ENCODE measurements around the gene PLCD3.

Gene PLCD3, protein sequence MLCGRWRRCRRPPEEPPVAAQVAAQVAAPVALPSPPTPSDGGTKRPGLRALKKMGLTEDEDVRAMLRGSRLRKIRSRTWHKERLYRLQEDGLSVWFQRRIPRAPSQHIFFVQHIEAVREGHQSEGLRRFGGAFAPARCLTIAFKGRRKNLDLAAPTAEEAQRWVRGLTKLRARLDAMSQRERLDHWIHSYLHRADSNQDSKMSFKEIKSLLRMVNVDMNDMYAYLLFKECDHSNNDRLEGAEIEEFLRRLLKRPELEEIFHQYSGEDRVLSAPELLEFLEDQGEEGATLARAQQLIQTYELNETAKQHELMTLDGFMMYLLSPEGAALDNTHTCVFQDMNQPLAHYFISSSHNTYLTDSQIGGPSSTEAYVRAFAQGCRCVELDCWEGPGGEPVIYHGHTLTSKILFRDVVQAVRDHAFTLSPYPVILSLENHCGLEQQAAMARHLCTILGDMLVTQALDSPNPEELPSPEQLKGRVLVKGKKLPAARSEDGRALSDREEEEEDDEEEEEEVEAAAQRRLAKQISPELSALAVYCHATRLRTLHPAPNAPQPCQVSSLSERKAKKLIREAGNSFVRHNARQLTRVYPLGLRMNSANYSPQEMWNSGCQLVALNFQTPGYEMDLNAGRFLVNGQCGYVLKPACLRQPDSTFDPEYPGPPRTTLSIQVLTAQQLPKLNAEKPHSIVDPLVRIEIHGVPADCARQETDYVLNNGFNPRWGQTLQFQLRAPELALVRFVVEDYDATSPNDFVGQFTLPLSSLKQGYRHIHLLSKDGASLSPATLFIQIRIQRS

DNA sequence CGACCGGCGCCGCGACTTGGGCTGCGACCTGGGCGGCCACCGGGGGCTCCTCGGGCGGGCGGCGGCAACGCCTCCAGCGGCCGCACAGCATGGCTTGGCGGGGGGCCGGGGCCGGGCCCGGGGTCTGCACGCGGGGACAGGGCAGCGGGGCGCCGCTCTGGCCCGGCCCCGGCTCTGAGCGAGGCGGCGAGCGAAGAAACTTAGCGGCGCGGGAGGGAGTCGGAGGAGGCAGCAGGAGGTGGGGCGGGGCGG is at the start of gene PLCD3:
PLCD3 (minus strand) TSS at position 196 of the 252 bp plus-strand sequence; CDS start at position 91, 105 bp downstream.
- no peak for DNase-seq

DNA sequence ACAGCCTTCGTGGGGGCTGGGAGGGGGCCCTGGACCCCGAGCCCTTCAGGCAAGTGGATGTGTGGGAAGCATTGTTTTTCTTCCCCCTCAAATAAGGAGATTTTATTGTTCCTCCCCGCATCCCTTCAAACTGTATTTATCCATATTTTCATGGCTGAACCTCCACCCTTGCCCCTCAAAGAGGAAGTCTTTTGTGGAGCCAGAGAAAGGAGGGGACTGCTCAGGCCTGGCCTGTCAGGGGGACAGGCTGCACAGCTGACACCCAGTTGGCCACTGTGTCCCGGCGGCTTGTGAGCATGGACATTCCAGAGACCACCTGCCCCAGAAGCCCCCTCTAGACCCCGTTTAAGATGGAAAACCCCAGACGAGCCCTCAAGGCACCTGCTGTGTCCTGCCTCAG is 45.2 kb upstream of the PLCD3 start:
- no peak for DNase-seq

DNA sequence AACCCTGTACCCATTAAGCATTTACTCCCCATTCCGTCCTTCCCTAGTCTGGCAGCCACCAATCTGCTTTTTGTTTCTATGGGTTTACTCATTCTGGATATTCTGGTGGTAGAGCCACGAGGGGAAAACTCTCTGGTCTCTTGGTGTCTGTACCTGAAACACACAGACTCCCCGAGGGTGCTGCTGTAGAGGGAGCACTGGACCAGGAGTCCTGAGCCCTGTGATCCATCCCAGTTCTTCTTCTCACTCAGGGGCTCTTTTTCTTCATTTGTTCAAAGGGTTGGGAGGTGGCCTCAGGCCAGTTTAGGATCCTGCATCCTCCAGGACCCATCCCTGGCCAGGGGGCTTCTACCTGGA is 43.4 kb upstream of the PLCD3 start:
- no peak for DNase-seq

DNA sequence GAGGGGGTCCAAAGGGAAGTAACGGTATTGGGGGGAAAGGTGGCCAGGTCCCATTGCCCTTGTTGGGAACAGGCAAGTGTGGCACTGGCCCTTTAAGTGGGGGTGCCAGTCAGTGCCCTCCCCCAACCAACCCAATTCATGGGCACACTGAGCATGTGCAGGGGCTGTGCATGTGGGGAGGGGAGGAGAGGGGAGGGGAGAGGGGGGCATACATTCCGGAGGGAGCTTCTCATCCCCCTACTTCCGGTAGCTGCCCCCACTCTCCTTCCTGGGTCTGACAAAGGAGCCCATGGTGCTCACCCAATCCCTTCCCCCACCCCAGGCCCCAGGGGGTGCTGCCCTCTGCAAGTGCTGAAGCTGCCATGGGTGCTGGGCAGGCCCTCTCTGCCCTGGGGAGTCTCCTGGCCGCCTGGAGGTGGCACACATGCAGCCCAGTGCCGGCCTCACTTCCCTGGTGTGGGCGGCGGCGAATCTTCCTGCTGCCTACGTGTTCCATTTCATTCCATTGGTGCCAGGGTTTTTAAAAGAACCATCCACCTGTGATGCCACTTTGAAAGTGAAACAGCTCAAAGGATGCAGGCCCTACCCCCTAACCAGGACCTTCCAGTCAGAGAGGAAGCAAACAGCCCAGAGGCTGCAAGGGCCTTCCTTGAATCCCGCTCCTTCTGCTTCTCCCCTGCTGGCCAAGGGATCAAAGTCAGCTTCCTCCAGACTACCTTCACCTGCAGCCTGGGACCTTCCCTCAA is 40.4 kb upstream of the PLCD3 start:
- DNase-seq, result no peak

DNA sequence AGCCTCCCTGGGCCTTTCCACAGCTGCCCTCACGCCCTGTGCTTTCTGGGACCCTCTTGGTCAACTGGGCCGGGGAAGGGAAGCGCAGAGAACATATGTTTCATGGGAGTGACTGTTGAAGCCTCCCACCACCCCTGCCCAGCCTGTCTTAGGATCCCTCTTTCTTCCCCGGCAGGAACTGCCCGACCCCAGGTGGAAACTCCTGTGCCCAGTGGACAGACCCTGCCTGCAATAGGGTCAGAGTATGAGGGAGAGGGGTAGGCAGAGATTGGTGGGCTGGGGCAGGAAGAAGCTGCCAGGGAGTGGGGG is 39.9 kb upstream of the PLCD3 start:
- no peak for DNase-seq

DNA sequence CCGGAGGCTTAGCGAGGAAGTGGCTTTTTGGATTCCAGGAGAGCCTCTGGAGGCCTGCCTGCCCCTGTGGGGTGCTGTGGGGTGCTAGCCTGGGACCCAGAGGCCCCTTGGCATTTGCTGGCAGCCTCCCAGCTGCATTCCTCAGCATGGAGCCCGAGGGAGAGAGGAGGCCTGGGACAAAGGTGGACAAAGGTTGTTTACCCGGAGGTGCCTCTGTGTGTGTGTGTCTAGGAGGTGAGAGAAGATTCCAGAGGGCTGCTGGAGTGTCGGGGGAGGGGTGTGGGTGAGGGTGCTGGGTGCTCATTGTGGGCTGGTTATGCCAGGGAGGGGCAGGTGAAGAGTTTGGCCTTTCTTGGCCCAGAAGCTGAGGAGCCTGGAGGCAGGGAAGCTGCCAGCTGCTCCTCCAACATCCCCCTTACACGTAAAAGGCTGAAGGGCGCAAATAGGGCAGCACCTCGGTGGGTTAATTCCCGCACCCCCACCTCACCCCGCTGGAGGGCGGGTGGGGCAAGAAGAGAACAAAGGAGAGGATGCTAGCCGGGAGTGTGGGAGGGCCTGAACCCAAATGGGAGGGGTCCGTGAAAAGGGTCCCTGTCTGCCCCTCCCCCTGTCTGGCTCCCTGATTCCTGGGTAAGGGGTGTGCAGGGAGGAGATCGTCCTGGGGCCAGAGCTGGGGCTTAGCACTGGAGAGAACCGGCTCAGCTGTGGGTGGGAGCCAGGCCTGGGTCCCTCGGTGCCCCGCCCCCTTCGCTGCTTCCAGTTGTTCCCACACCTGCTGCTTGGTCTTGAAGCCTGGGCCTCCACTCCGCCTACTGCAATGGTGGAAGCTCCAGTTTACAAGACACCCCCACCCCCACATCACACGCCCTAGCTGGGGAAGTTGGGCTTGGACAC is 39.3 kb upstream of the PLCD3 start:
- DNase-seq, result no peak

DNA sequence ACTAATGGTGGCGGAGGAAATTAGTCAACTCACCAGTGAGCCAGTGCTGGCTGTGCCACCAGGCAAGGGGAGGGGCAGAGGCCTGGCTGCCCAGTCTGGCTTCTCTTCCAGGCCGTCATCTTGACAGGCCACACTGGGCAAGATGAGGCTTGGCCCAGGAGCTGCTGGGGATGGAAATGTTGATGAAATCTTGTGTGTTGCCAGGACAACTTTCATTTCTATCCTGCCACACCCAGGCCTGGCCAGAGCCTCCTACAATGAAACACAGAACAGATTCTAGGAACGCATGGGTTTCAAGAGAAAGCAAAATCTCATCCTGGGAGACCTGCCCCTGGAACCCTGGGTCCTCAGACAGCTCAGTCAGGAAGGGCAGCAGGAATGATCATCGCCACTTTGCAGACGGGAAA is 38.6 kb upstream of the PLCD3 start:
- no peak for DNase-seq

DNA sequence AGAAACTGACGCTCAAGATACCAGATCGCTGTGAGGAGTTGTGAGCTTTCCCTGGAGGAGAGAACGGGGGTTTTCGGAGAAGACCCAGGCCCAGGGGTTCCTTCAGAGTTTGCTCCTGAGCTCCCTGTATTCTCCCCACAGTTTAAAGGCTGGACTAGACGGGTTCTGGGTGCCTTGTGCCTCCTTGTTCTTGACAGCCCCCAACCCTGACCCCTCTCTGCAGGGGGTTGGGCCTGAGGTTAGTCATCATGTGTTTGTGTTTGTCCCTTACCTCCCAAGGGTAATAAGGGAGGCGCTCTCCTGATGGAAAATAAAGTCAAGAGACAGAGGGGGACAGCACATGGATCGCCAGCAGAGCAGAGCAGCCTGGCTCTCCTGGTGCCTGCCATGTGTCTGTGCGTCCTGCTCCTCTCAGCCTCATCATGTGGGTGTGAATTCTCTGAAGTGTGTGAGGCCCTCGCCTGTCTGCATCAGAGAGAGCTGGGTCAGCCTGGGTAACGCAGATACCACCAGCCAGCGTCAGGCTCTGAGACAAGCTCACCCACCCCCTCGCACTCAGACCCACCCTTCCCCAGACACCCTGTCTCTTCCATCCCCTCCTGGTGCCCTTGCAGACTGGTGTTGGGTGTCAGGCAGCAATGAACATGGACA is 38.1 kb upstream of the PLCD3 start:
- no peak for DNase-seq

DNA sequence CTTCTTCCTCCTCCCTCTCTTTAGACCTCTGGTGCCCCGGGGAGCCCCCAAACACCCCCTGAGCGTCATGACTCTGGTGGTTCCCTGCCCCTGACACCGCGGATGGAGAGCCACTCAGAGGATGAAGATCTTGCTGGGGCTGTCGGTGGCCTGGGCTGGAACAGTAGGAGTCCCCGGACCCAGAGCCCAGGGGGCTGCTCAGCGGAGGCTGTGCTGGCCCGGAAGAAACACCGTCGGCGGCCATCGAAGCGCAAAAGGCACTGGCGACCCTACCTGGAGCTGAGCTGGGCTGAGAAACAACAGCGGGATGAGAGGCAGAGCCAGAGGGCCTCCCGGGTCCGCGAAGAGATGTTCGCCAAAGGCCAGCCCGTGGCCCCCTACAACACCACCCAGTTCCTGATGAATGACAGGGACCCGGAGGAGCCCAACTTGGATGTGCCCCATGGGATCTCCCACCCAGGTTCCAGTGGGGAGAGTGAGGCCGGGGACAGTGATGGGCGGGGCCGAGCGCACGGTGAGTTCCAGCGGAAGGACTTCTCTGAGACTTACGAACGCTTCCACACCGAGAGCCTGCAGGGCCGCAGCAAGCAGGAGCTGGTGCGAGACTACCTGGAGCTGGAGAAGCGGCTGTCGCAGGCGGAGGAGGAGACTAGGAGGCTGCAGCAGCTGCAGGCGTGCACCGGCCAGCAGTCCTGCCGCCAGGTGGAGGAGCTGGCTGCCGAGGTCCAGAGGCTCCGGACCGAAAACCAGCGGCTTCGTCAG is 36.9 kb upstream of the PLCD3 start:
- DNase-seq, result no peak

DNA sequence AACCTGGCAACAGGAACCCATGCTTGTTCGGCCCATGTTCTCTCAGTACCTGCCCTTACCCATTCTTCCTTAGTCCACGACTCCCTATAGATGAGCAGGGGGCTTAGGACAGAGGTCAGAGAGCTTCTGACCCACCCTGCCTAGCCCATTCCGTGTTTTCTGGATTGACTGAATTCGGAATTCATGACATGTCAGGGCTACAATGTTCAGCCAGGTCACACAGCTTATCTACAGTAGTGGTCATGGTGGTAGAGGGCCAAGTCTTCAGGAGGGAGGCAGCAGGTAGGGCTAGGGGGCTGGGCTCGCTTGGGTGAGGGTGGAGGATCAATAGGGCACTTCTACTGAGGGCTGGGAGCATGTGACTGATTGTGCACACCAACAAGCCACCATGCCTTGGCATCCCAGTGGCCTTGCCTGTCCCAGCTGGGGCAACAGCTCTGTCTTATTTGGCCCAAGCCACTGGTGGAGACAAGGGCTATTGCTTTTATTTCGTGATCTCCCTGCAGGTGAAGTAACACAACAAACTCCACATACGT is 32.5 kb upstream of the PLCD3 start:
- DNase-seq, result no peak

DNA sequence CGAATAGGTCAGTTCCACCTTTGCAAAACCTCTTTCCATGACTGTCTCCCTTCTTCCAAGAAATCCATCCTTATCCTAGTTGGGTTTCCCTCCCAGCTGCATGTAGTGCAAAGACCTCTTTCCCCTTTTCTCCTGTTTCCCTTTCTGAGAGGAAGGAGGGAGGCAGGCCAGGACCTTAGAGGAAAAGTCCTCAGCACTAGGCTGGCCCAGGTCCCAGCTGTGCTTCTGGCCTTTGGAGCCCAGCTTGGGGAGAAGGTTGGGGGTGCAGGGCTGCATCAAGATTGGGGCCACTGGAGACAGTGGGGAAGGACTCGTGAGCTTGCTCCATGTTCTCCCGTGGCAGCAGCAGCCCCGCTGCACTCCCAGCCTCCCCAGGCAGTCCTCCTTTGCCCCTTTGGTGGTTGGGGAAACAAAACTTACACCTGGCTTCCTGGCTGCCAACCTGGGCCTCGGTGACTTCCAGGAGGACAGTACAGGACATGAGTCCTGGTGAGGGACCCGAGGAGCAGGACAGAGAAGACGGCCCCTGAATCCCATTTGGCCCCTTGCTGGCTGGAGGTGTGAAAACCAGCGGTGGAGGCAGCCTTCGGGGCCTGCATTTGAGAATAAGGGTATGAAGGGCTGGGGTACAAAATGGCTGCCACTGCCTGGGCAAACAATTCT is 29.8 kb upstream of the PLCD3 start:
- no peak for DNase-seq

DNA sequence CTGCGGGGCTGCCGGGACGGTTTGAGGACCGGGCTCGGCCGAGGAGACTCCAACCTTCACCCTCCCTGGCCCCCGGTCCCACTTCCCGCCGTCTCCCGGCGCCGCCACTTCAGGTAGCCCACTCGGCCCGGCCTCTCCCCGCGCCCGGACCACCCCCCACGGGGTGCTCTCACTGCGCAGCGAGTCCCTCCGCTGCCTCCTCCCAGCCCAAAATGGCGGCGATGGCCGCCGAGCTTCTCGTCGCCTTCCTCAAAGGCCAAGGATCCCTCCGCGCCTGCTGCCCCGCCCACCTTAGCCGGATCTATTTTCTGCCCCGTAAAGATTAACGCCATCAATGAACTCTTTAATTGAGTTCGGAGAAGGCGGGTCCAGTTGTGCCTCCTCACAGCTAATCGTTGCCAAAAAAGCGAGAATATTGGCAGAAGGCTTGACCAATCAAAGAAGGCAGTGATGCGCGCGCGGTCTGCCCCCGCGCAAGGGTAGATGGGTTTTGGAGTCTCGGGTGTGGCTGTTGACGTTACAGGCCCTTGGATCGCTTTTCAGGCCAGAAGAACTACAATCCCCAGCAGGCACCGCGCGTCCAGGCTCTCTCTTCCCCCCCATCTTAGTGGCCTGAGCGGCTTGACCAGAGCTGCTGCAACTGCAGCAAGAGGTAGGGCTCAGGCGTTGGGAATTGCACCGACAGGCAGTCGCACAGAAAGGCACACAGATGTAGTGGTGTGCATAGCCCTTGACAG is 29.1 kb upstream of the PLCD3 start, which contains the start of gene HEXIM2:
HEXIM2 (plus strand) TSS at position 588 of the 737 bp plus-strand sequence. CDS start 919 bp downstream, outside the sequence.
- peak; percentile 95 for DNase-seq

DNA sequence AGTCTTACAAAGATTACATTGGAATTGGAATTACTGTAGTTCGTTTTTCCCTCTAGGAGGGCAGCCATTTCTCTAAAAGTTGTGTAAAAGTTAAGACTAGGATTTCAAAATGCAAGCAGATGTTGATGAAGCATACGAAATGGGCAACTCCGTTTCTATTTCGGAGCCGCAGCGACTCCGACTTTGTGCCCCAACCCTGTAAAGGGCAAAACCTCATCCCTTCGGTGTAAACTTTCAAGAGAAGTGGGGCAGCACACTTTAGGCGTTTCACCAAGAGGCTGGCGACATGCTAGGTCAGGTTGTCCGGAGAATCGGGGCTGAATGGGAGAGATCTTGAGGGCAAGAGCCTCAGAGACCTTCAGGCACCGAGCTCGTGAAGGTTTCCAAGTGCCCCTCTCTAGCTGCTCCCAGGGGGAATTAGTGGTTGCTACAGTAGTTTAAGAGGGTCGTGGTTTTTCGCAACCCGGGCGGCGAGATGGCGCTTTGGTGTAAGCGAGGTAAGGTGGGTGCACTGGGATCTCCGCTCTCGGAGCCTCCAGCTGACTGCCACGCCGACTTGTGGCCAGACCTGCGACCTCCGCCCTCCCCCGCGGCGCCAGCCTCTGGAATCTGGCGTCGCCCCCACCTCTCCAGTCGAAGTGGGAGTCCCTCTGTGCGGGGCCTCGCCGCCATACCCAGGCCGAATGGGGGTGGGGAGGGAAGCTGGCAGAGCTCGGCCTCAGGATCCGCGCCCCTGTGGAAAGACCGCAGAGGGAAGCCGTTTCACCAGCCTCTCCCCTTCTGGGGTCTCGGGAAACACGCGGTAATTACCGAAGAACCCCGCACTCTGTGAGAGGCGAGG is 28.4 kb upstream of the PLCD3 start:
- DNase-seq, result no peak

DNA sequence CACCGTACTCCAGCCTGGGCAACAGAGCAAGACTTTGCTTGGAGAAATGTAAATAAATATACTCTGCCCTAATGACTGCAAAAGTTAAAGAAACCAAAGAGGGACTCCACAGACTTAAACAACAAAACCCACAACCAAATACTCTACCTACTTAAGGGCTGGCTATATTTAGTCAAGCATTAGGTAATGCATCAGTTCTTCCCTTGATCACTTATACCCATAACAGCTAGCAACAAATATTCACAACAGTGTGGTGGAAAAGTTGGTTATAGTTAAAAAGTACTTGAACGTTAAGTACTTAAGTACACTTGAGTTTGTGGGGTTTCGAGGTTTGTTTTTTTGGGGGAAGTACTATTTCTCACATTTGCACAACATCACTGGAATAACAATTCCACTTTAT is 23.9 kb upstream of the PLCD3 start:
- no peak for DNase-seq

DNA sequence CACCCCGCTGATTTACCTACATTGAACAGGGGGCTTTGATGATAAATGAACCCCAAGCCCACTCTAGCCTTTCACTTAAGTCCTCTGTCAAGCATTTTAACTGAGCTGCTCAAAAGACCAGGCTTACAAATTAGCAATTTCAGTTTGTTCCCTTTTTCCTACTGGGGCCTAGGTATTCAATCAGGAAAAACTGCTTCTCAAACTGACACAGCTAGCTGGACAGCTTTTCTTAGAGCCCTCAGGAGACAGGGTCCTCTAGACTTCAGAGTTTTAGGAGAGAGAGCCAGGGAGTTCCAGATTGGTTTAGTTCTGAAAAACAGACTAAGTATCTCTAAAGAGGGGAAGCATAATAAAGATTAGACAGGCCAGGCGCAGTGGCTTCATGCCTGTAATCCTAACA is 23.2 kb upstream of the PLCD3 start:
- DNase-seq, result no peak

DNA sequence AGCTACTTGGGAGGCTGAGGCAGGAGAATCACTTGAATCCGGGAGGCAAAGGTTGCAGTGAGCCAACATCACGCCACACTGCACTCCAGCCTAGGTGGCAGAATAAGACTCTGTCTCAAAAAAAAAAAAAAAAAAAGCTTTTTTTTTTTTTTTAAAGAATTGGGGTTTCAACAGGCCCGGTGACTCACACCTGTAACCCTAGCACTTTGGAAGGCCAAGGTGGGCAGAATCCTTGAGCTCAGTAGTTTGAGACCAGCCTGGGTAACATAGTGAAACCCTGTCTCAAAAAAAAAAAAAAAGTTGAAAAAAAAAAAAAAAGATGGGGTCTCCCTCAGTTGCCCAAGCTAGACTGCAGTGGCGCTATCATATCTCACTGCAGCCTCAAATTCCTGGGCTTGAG is 22.7 kb upstream of the PLCD3 start:
- no peak for DNase-seq

DNA sequence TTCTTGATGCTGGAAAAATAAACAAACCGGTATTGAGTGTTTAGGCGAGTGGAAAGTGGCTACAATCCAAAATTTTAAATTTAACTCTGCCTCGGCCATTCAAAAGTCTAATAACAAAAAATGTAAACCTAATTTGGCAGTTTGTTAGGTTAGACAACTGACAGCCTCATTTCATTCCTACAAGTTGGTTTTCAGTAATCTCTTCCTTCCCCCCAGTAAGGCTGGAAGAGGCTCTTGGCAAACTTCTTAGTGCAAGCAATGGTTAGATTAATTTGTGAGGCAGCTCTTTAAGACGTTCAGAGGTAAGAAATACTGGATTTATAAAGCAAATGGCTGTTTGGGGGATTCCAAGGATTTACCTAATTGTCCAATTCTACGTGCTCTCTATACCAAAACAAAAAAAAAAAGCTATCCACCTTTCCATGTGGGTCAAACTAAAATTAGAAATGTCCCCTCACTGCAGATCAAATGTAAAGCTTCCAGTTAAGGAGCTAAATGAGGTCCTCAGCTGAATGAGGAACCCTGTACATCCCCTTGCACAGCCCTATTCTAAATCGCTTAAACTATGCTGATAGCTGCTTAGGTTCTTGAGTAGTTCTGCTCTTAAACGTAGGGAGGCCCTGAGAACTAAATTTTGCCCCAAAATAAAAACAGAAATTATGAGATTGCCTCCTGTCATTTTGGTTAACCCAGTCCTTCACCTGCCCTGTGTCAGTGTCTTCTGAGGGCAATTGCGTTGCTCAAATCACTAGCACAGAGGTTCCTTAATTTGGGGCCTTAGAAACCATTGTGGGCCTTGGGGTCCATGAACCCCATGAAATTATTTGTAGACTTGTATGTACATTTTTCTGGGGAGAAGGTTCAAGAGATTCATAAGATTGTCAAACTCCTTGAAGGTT is 18.8 kb upstream of the PLCD3 start:
- no peak for DNase-seq

Data from NCI-H2029 treated with DMSO at 0.1 percent for 48 hours (cell line).